GM21723 (cell line): ENCODE measurements around the gene NME7.
"Not testable (repeated sequence)": the region's sequence is repeated elsewhere in the genome, so short reads cannot be mapped to it uniquely, and the experiment has no call there.

Experiments used
- ATAC-seq: cut with Tn5 transposase; IDR thresholded peaks from one replicate; pipeline ENCODE4 v1.9.1; 2021; ENCODE audit warnings: mild to moderate bottlenecking, moderate library complexity; ENCODE audit not compliant: unreplicated experiment

The NME7 gene

DNA sequence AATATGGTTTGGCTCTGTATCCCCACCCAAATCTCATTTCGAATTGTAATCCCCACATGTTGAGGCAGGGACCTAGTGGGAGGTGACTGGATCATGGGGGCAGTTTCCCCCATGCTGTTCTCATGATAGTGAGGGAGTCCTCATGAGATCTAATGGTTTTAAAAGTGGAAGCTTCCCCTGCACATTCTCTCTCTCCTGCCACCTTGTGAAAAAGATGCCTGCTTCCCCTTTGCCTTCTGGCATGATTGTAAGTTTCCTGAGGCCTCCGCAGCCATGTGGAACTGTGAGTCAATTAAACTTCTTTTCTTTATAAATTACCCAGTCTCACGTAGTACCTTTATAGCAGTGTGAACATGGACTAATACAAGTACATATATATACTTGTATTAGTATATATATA, 25.5 kb downstream of the NME7 start:
- ATAC-seq: not testable (repeated sequence)

DNA sequence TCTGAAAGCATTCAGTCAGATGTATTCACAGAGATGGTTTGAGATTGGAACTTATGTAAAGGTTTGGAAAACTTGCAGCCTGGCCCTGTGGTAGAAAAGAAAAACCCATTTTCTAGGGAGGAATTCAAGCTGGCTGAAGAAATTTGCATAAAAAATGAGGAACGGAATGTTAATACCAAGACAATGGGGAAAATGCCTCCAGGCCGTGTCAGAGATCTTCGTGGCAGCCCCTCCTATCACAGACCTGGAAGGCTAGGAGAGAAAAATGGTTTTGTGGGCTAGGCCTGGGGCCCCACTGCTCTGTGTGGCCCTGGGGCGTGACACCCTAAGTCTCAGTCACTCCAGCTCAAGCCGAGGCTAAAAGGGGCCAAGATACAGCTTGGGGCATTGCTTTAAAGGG, 26.7 kb downstream of the NME7 start:
- ATAC-seq: no peak

DNA sequence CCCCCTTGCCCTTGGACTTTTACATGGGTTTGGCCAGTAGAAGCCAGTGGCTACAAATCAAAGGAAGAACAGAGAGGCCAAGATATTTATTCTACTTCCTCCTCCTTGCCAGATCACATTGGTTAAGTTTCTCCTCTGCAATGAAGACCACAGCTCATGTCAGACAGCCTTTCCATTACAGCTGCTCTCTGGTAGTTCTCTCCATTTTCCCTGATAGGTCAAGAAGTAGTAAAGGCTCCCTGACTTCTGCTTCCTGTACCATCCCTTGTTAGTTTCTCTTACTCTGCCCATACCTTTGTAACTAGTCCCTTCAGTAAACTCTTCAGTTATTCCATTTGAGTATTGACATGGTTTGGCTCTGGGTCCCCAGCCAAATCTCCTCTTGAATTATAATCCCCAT, 27.8 kb downstream of the NME7 start:
- no peak for ATAC-seq

DNA sequence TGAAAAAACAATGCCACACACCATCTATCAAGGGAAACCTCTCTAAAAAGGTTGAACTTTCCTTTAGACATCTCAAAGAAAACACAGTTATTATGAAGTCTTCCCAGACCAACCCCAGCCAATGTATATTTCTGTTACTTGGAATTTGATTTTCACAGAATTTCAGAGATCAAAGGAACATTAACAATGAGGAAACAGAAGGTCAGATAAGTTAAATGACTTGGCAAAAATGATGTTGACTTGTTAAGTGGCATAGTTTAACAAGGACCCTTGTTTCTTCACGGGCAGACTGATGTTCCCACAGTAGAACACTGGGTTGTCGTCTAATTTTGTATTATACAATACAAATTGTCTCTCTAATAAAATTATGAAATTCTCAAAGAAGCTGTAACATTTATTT, 29.0 kb downstream of the NME7 start:
- ATAC-seq: no peak

DNA sequence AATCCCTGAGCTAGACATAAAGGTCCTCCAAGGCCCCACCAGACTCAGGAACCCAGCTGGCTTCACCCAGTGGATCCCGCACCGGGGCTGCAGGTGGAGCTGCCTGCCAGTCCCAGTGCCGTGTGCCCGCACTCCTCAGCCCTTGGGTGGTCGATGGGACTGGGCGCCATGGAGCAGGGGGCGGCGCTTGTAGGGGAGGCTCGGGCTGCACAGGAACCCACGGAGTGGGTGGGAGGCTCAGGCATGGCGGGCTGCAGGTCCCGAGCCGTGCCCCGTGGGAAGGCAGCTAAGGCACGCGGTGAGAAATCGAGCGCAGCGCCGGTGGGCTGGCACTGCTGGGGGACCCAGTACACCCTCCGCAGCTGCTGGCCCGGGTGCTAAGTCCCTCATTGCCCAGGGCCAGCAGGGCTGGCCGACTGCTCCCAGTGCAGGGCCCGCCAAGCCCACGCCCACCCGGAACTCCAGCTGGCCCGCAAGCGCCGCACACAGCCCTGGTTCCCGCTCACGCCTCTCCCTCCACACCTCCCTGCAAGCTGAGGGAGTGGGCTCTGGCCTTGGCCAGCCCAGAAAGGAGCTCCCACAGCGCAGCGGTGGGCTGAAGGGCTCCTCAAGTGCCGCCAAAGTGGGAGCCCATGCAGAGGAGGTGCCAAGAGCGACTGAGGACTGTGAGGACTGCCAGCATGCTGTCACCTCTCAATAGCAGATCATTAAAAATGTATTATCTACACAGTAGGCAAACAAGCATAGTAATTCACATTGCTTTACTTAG, 30.5 kb downstream of the NME7 start:
- not testable (repeated sequence) for ATAC-seq

DNA sequence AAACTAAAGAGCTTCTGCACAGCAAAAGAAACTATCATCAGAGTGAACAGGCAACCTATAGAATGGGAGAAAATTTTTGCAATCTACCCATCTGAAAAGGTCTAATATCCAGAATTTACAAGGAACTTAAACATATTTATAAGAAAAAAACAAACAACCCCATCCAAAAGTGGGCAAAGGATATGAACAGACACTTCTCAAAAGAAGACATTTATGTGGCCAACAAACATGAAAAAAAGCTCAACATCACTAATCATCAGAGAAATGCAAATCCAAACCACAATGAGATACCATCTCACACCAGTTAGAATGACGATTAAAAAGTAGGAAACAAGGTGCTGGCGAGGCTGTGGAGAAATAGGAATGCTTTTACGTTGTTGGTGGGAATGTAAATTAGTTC, 32.9 kb downstream of the NME7 start:
- not testable (repeated sequence) for ATAC-seq

DNA sequence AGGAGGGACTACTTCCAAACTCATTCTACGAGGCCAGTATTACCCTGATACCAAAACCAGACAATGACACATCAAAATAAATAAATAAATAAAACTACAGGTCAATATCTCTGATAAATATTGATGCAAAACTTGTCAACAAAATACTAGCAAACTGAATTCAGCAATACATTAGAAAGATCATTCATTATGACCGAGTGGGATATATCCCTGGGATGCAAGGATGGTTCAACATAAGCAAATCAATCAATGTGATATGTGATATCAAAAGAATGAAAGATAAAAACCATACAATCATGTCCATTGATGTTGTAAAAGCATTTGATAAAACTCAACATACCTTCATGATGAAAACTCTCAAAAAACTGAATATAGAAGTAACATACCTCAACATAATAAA, 36.7 kb downstream of the NME7 start:
- no peak for ATAC-seq

DNA sequence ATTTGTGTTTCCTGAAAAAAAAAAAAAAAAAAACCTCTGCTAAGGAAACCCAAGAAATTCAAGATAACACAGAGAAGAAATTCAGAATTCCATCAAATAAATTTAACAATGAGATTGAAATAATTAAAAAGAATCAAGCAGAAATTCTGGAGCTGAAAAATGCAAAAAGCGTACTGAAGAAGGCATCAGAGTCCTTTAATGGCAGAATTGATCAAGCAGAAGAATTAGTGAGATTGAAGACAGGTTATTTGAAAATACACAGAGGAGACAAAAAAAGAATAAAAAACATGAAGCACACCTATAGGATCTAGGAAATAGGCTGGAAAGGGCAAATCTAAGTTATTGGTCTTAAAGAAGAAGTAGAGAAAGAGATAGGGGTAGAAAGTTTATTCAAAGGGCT, 38.2 kb downstream of the NME7 start:
- ATAC-seq: no peak

DNA sequence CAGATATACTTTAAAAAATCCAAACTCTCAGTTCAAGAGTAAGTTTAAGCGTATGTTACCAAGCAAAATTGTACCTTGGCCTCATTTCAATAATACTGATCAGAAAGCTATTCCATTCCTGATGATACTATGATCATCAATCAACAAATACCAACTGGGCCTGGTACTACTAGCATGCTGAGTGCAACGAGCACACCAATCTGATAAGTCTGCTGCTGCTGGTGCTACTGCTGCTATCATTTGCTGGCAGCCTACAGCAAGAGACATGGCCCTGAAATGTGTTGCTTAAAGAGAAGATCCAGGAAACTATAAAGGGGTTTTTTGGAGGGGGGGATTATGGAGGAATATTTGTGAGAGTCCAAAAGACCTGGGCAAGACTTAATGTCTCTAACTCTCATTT, 39.7 kb downstream of the NME7 start:
- ATAC-seq: no peak

DNA sequence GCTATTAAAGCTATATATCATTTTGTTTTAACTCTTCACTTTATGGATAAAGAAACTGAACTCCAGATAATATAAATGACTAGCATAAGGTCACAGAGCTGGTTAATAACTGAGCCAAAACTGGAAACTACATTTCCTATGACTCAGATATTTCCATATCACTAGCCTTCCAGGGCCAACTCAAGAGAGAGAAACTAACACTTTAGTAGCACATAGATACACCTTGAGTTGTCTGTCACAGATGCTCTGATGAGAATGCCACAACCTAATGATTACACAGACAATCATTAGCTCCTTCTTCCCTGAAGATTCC, 40.7 kb downstream of the NME7 start:
- ATAC-seq: peak; percentile 89

DNA sequence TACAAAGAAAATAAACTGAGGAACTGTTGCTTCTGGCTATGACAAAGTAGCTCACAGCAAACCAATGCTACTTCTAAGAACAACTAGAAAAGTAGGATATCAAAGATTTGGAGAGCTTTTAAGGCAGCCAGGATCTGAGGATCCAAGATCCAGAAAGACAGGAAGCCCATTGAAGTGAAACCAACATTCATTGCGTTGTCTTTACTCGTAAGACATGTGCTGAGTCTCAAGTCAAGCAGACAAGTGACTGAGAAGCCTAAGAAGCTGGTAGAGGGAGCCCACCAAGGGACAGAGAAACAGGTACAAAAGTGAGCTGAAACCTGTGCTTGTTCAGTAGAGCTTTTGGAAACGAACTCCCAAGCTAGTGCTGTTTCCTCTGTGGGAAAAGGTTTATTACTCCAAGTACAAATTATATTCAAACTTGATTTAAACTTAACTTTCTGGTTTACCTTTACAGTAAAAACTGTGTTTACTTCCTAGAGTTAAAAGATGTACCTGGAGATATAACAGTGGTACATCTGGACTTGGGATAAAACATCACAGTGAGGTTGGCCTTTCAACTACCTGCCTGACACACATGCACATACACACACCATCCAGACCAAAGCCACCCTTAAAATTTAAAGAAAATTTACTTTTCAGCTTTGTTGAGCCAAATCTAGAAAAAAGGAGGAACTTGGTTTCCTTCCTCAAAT, 41.2 kb downstream of the NME7 start:
- ATAC-seq: peak; percentile 30

DNA sequence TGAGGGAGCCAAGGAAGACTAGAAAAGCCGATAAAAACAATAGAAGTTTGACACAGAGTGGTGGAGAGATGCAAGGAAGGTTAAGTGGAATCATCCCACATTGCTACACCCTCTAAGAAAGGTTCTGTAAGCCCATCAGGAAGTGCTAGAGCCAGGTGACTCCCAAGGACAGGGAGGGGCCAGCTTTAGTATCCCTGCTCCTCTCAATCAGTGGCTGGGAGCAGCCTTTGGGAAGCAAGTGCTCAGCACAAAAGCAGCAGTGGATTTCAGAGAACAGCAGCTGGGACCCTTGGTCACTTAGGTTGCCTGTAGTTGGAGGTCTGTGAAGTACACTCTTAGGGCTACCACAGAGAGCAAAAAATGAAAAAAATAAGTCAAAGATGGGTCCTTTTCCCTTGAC, 42.5 kb downstream of the NME7 start:
- ATAC-seq: no peak

DNA sequence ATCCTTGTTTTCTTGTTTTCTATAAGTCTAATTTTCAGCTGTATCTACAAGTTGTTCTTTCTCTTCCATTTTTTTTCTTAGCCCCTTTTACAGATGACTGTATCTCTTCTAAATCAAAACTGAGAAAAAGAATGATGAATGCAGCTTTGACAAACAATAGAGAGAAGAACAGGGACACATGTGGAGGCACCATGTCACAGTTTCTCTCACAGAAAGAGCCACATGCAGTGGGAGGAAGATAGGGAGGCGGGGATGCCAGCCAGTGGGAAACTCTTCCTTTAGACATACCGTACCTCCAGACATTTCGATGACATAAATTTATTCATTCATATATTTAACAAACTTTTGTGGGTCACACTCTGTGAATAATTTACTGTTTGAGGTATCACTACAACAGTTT, 45.5 kb downstream of the NME7 start:
- no peak for ATAC-seq

DNA sequence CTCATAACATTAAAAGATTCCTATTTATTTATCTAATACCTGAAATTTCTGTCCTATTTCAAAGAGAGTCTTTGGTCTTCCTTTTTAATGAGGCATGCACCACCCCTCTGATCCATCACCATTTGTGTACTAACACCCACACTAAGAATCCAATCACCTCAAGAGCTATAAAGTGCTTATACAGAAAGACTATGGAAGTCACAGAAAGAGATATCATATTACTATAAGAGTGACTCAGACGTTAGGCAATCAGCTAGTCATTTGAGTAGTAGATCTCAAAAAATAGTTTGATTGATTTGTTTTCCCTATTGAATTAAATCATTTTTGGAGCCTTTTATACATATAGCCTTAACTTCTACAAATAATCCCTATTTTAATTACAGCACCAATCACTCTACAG, 46.1 kb downstream of the NME7 start:
- no peak for ATAC-seq

DNA sequence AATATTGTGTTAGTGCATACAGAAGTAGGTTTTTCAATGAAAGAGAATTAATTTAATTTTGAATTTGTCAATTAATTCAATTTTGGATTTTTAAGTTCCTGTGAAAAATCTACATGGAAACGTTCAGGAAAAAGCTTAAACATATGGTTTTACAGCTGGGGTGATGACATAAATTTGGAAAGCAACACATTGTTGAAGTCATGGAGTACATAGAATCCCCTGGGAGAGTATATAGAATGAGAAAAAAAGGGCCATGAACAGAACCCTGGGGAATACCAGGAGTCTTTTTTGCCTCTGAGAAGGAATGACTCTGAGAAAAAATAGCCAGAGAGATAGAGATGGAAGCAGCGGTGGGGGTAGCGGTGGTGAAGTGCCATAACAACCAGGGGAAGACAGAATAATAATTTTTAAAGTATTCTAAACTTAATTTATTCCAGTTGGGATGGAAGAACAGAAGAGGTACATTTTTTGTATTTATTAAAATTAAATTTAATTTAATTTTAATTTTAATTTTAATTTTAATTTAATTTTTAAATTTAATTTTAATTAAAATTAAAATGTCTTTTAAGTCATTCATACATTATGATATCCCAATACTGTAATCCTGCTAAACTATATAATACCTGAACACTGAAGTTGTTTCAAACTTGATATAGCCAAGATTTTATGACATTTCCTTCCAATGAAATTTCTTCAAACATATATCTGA, 48.9 kb downstream of the NME7 start:
- no peak for ATAC-seq

DNA sequence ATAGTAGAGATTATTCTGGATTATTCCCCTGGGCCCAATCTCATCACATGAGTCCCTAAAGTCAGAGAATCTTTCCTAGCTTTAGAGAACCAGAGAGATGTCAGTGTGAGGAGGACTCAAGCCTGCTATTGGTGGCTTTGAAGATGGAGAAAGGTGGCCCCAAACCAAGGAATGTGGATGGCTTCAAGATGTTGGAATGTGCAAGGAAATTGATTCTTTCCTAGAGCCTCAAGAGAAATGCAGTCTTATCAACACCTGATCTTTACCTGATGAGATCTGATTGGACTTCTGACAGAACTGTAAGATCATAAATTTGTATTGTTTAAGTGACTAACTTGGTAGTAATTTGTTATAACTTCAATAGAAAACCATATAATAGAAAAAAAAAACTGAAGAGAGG, 51.0 kb downstream of the NME7 start:
- no peak for ATAC-seq

DNA sequence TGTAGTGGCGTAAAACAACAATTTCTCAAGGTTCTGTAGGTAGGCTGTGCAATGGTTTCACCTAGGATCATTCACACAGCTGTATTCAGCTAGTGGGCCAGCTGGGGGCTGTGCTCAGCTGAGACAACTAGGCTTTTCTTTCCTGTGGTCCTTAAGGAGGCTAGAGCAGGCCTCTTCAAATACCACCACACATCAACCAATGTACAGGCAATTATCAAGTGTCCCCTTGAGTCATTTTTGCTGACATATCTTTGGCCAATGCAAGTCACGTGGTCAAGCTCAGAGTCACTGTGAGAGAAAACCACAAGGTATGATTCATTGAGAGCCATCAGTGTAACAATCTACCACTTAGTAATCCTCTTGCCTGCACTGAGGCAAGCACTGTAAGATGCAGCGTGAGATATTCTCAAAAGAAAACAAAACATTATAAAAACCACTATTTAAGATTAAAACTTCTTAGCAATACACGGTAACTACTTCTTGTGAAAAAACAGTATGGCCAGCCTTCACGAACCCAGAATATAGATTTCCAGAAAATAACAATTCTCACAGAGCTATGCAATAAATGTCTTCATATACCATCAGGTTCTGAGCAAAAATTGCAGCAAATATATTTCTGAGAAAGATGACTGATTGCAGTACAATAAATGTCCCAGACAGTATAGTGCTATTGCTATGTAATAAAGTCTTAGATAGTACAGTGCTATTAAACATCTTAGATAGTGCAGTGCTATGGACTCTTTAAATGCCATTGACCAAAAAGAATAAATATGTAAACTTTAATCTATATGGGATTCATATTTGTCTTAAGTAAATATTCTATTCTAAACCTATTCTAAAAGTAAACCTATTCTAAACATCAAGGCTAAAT, 55.3 kb downstream of the NME7 start:
- no peak for ATAC-seq

DNA sequence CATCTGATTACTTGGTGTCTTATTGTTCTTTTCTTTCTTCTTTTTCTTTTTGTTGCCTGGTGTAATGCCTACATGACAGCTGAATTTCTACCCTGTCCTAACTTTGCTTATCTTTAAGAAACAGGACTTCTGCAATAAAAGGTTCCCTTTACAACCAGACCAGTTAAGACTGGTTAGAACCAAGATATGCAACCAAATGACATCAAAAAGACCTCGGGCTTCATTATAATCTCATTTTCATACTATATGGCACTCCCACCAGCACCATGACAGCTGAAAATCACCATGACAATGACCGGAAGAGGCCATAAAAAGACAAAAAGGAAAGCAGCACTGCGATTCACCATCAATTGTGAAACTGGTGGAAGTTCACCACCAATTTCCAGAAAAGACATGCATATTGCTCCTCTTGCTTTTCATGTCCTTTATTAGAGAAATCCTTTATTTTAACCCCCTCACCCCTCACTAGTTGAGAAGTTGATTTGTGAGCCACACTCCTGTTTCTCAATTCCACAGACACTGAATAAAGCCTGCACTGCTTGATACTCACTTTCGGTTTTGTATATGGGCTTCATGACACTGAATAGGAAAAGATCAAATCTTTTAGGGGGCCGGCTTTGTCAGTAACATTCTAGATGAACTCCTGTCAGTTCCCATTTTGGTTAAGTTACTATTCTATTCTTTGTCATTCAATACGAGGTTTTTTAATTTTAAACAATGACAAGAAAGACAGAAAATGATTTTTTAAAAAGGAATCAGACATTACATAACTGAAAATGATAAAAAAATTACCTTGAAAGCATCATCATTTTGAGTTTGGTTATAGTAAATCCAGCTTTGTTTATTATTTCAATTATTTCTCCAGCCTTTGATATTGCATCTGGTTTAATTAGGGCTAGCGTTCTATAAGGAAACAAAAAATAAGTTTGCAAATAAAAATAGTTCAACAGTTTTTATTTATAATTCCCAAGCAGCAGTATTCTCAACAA, 58.1 kb downstream of the NME7 start:
- peak; percentile 70 for ATAC-seq

DNA sequence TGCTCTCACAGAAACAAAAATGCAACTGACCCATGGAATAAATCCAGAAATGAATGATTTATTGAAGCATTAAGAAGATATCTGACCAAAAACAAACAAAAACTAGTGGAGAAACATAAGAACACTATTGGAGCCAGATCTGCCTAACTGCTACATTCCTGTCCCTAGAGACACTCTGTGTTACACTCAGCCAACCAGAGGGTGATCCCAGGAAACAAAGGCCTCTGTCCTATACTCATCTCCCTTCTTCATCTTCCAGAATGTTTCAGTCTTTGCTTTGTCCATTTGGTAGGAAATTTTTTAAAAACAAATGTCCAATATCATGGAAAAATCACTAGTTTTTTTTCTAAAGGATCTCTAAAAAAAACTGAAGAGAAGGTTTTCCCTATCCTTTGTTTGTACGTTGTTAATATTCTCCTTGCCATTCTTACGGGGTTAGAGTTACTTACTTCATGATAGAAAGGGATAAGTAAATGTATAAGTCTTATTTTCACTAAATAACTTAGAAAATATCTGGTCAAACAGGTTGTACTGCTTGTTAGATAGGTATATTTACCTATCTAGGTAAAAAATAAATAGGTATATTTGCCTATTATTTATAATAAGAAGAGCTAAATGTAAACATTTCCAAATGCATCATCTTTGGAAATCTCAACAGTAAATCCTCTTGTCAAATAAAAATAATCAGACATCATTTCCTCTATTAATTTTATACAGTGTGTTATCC, 59.1 kb downstream of the NME7 start:
- no peak for ATAC-seq
